Hepatocyte (in vitro differentiated cells): Measurements from ENCODE around the gene SND1.

ENCODE experiments used
- CTCF ChIP-seq: fragments of 200-600 bp; sonication (generic); IDR thresholded peaks from 2 replicates; pipeline ENCODE4 v1.5.1; 2016; ENCODE audit warnings: antibody characterized with exemption, mild to moderate bottlenecking; ENCODE audit not compliant: poor library complexity
- EZH2 ChIP-seq: fragments of 200-600 bp; sonication (generic); IDR thresholded peaks from 2 replicates; pipeline ENCODE4 v1.6.1; 2016; ENCODE audit warnings: antibody characterized with exemption, mild to moderate bottlenecking, borderline replicate concordance

DNA sequence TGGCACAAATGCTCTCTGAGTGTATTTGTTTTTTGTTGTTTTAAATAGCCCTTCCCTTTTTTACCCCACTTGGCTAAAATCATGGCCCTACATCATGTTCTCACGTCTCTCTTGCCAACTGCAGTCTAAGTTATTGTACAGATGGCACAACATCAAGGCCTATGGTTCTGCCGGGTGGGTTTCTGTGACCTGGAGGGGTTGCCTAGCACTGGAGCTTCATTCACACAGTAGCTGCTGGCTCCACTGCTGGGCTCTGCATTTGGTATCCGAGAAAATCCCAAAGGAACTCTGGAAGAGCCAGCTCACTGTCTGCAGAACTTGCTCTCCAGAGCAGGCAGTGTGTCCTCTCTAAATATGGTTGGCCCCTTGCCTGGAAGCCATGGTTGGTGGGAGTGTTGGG, 258.7 kb downstream of the SND1 start:
- TF ChIP-seq CTCF (no peak), EZH2 (no peak)
